Panc1 (cell line): ENCODE measurements around the gene PCYT1B. TPM values are rescaled to one million over a fixed set of nuclear protein-coding genes. Genes with fewer than 3 reads are reported as not detected.

Experiments used
- ATAC-seq: fragments of 200-7000 bp; cut with Tn5 transposase; 2 replicates; pipeline ENCODE4 v1.9.1; 2020; ENCODE audit warnings: mild to moderate bottlenecking, moderate library complexity
- BruUV-seq: library from RNA; stranded (reverse); fragments of 400-500 nt; replicated peaks from 2 replicates; lab custom pipeline; 2021; lab: Mats Ljungman, UMichigan
- CTCF ChIA-PET: fragments of 300-600 bp; sonication (Branson Sonifier 250); formaldehyde crosslinking; loops from one replicate; lab custom pipeline; 2022; ENCODE audit warnings: antibody characterized with exemption; lab: Charles Lee
- POLR2A ChIA-PET: fragments of 300-600 bp; sonication (Branson Sonifier 250); formaldehyde crosslinking; loops from one replicate; lab custom pipeline; 2022; ENCODE audit warnings: antibody characterized with exemption; lab: Charles Lee
- DNase-seq: peaks from one replicate; pipeline ENCODE4 v3.0.0-alpha.2; 2010; ENCODE audit warnings: low read depth, low spot score
- H3K27ac ChIP-seq: 2 replicates; pipeline ENCODE4 v1.5.1; 2011; ENCODE audit warnings: mild to moderate bottlenecking, low read length, inconsistent platforms
- H3K27me3 ChIP-seq: fragments of 200-500 bp; sonication (Bioruptor generic); 2 replicates; pipeline ENCODE4 v1.6.0; 2014; ENCODE audit warnings: low read length, inconsistent platforms; ENCODE audit not compliant: control insufficient read depth, insufficient read depth
- H3K36me3 ChIP-seq: fragments of 200-500 bp; sonication (Bioruptor generic); 2 replicates; pipeline ENCODE4 v1.5.1; 2014; ENCODE audit warnings: inconsistent platforms, mild to moderate bottlenecking, low read length, moderate library complexity; ENCODE audit not compliant: control insufficient read depth, insufficient read depth
- H3K4me1 ChIP-seq: 2 replicates; pipeline ENCODE4 v1.5.1; 2011; ENCODE audit warnings: inconsistent platforms, mild to moderate bottlenecking, low read length, moderate library complexity; ENCODE audit not compliant: control insufficient read depth, insufficient read depth
- H3K4me3 ChIP-seq, 2 experiments: 2 replicates each; pipeline ENCODE4 v1.5.1; 2011 to 2012; ENCODE audit warnings: low read depth in 2 of 2, low read length in 2 of 2, mild to moderate bottlenecking in 2 of 2, inconsistent platforms in 1 of 2, moderate library complexity in 1 of 2
- H3K9me3 ChIP-seq: fragments of 200-500 bp; sonication (Bioruptor generic); 2 replicates; pipeline ENCODE4 v1.5.1; 2014; ENCODE audit warnings: low read depth, mild to moderate bottlenecking, inconsistent platforms, low read length, moderate library complexity; ENCODE audit not compliant: control insufficient read depth, insufficient read depth
- POLR2AphosphoS5 ChIP-seq: IDR thresholded peaks from 2 replicates; pipeline ENCODE4 v1.6.1; 2012; ENCODE audit warnings: mild to moderate bottlenecking, low read depth, low read length, moderate library complexity
- REST ChIP-seq, 2 experiments: IDR thresholded peaks; 2 replicates each; pipeline ENCODE4 v1.6.1; 2011 to 2012; ENCODE audit warnings: low read depth in 2 of 2, control low read depth in 1 of 2, low read length in 1 of 2, mild to moderate bottlenecking in 1 of 2, moderate library complexity in 1 of 2; ENCODE audit not compliant: insufficient read depth in 1 of 2
- SIN3A ChIP-seq: IDR thresholded peaks from 2 replicates; pipeline ENCODE4 v1.6.1; 2012; ENCODE audit warnings: low read depth, mild to moderate bottlenecking, low read length, moderate library complexity, borderline replicate concordance; ENCODE audit not compliant: insufficient read depth
- TCF7L2 ChIP-seq: IDR thresholded peaks from 2 replicates; pipeline ENCODE4 v1.6.1; 2011; ENCODE audit warnings: mild to moderate bottlenecking, low read depth, low read length, inconsistent platforms
- in situ Hi-C: cut with HindIII; loops from 2 replicates; pipeline ENCODE4 v1.10.0; 2016; ENCODE audit warnings: low sequenced_read_pairs, low pct_unique_long_range_greater_than_20kb
- intact Hi-C: fragments of 100-400 bp; cut with micrococcal nuclease; formaldehyde crosslinking; loops from one replicate; pipeline ENCODE4 v1.10.0; 2022; ENCODE audit not compliant: unreplicated experiment
- total RNA-seq: library from RNA; stranded (reverse); gene quantifications from one replicate; pipeline ENCODE4 v1.2.1, GENCODE V29; 2021; ENCODE audit not compliant: unreplicated experiment
- TF ChIP-seq, protein P1 (sequence below): fragments of 450-650 bp; IDR thresholded peaks from 2 replicates; pipeline ENCODE4 v1.5.1; 2017; ENCODE audit warnings: mild to moderate bottlenecking

PCYT1B gene
- total RNA-seq, 1 experiment from 2014 or later, result 0.03 TPM

DNA sequence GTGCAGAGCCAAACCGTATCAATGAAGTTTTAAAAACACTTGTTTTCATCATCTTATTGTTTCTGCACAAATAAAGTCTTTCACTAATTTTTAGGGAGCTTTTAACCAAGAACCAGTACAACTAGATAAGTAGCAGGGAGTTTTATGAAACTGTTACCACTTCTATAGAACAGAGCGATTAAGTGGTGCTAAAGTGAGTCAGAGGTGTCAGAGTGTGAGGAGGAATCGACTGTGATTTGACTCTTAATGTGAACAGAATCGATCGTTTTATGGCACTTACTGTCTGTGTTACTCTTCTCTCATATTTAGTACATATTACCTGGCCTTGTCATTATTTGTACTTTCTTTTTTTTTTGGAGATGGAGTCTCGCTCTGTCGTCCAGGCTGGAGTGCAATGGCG is 138.8 kb downstream of the PCYT1B start:
- ChIA-PET CTCF (no interaction called here), POLR2A (no interaction called here)
- no peaks in the 10 kb centered on the region for H3K9me3 ChIP-seq
- no peaks in the 10 kb centered on the region for H3K36me3 ChIP-seq
- in situ Hi-C loops, result no loop called here
- no peaks in the 10 kb centered on the region for H3K4me1 ChIP-seq
- H3K4me3 ChIP-seq, result no peak overlapping the region
- intact Hi-C loops, result no loop called here
- no peak overlapping the region for H3K27ac ChIP-seq
- H3K27me3 ChIP-seq, result no peaks in the 10 kb centered on the region
- no TSS peak for BruUV-seq
- ATAC-seq (no peak), DNase-seq (no peak)
- TF ChIP-seq SIN3A (no peak), POLR2AphosphoS5 (no peak), REST (IDR thresholded peaks at IDR 0.05; ENCODE audit: insufficient read depth in 1 of 2, low read depth in 2 of 2, low read length in 1 of 2) (no peak), TCF7L2 (no peak)
- TF ChIP-seq, protein P1, sequence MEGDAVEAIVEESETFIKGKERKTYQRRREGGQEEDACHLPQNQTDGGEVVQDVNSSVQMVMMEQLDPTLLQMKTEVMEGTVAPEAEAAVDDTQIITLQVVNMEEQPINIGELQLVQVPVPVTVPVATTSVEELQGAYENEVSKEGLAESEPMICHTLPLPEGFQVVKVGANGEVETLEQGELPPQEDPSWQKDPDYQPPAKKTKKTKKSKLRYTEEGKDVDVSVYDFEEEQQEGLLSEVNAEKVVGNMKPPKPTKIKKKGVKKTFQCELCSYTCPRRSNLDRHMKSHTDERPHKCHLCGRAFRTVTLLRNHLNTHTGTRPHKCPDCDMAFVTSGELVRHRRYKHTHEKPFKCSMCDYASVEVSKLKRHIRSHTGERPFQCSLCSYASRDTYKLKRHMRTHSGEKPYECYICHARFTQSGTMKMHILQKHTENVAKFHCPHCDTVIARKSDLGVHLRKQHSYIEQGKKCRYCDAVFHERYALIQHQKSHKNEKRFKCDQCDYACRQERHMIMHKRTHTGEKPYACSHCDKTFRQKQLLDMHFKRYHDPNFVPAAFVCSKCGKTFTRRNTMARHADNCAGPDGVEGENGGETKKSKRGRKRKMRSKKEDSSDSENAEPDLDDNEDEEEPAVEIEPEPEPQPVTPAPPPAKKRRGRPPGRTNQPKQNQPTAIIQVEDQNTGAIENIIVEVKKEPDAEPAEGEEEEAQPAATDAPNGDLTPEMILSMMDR, result no peak

Other genes with a start within 250 kb of the PCYT1B start
- gene PDK3, start 182.1 kb downstream of the PCYT1B start, total RNA-seq, result 5.5 TPM
- gene POLA1, start 46.6 kb upstream of the PCYT1B start, total RNA-seq, result 10.5 TPM